A549 (cell line): ENCODE data around the gene PPM1H.

Experiments
- BCL3 ChIP-seq: fragments of >200 bp; sonication (Bioruptor Twin); formaldehyde crosslinking; IDR thresholded peaks from 3 replicates; pipeline ENCODE4 v1.6.1; 2016
- CTCF ChIP-seq: fragments of >200 bp; sonication (Bioruptor Twin); formaldehyde crosslinking; IDR thresholded peaks from 3 replicates; pipeline ENCODE4 v1.5.1; 2016
- ELK1 ChIP-seq: fragments of 150-350 bp; IDR thresholded peaks from 2 replicates; pipeline ENCODE4 v1.6.1; 2014; ENCODE audit warnings: low read depth, mild to moderate bottlenecking, low read length

- TF ChIP-seq ELK1: no peak
- no peak for TF ChIP-seq CTCF
- no peak for TF ChIP-seq BCL3
These were observed 243.6 kb downstream of the PPM1H start for GRCh38 chr12:62691309-62691708.
